CD4-positive, alpha-beta T cell (primary cell): ENCODE results near the gene PAPLN. TPM values are rescaled to one million over a fixed set of nuclear protein-coding genes. Genes with fewer than 3 reads are reported as not detected.

Source experiments
- ATAC-seq: fragments of 200-7000 bp; cut with Tn5 transposase; one replicate; pipeline ENCODE4 v1.10.0; 2022; ENCODE audit warnings: mild to moderate bottlenecking; ENCODE audit not compliant: poor library complexity
- CTCF ChIA-PET: fragments of 350-600 bp; sonication (Branson Sonifier 250); formaldehyde crosslinking; loops from one replicate; lab custom pipeline; 2021; ENCODE audit warnings: antibody characterized with exemption, inconsistent platforms; lab: Charles Lee
- POLR2A ChIA-PET: fragments of 350-600 bp; sonication (Branson Sonifier 250); formaldehyde crosslinking; loops from one replicate; lab custom pipeline; 2021; ENCODE audit warnings: antibody characterized with exemption, inconsistent platforms; lab: Charles Lee
- DNase-seq, 14 experiments: peaks; one replicate each; pipeline ENCODE4 v3.0.0-alpha.2; 2013 to 2020; ENCODE audit warnings: mixed read lengths in 2 of 14
- H3K27ac ChIP-seq, 2 donors: one replicate each; pipeline versions ENCODE4 v1.5.1 to v1.7.0; 2013; ENCODE audit warnings: low read length in 2 of 2, low read depth in 1 of 2, mild to moderate bottlenecking in 1 of 2
- H3K27me3 ChIP-seq, 2 experiments: 1 replicate in 1 of 2; 2 replicates in 1 of 2; pipeline versions ENCODE4 v1.6.1 to v1.7.0; 2013; ENCODE audit warnings: low read length in 2 of 2, control low read depth in 1 of 2, mild to moderate bottlenecking in 1 of 2, moderate library complexity in 1 of 2; ENCODE audit not compliant: insufficient read depth in 2 of 2, control insufficient read depth in 1 of 2
- H3K36me3 ChIP-seq: one replicate; pipeline ENCODE4 v1.6.1; 2013; ENCODE audit warnings: low read length, control low read depth; ENCODE audit not compliant: insufficient read depth
- H3K4me1 ChIP-seq: one replicate; pipeline ENCODE4 v1.6.1; 2013; ENCODE audit warnings: low read length, control low read depth; ENCODE audit not compliant: insufficient read depth
- H3K4me3 ChIP-seq: one replicate; pipeline ENCODE4 v1.5.1; 2013; ENCODE audit warnings: mild to moderate bottlenecking, low read length, moderate library complexity
- H3K9me3 ChIP-seq, 2 experiments: 1 replicate in 1 of 2; 2 replicates in 1 of 2; pipeline versions ENCODE4 v1.6.1 to v1.7.0; 2013; ENCODE audit warnings: low read length in 2 of 2, mild to moderate bottlenecking in 2 of 2, control low read depth in 1 of 2, moderate library complexity in 1 of 2; ENCODE audit not compliant: control insufficient read depth in 1 of 2, insufficient read depth in 1 of 2
- H3K27ac Mint-ChIP-seq: one replicate; pipeline ENCODE4 v1.8.0; 2020; ENCODE audit warnings: mixed read lengths
- H3K27me3 Mint-ChIP-seq: one replicate; pipeline ENCODE4 v1.8.0; 2021; ENCODE audit warnings: mixed read lengths
- H3K36me3 Mint-ChIP-seq: one replicate; pipeline ENCODE4 v1.8.0; 2021; ENCODE audit warnings: low read depth, mixed read lengths
- H3K4me1 Mint-ChIP-seq: one replicate; pipeline ENCODE4 v1.8.0; 2021; ENCODE audit warnings: low read depth, mixed read lengths
- H3K4me3 Mint-ChIP-seq: one replicate; pipeline ENCODE4 v1.8.0; 2020; ENCODE audit warnings: mild to moderate bottlenecking, mixed read lengths
- H3K9me3 Mint-ChIP-seq: one replicate; pipeline ENCODE4 v1.8.0; 2020; ENCODE audit warnings: mixed read lengths
- intact Hi-C, 2 experiments: fragments of 100-400 bp; cut with DNase I in 1 of 2; cut with micrococcal nuclease in 1 of 2; formaldehyde crosslinking; loops; one replicate each; pipeline versions ENCODE4 v1.15.1 to v1.9.0; 2023 to 2025; cut with DNase I, micrococcal nuclease
- total RNA-seq, 174 experiments: library from RNA in 2 of 174; stranded (reverse) in 2 of 174; gene quantifications; one replicate each; pipeline ENCODE4 v1.2.3 and lab custom pipeline; 2021 to 2026
- TF ChIP-seq, protein P1 (sequence below): fragments of 200-600 bp; IDR thresholded peaks from one replicate; pipeline ENCODE4 v1.8.0; 2022; ENCODE audit warnings: antibody characterized with exemption, mild to moderate bottlenecking

Gene PAPLN
- total RNA-seq, 2 experiments from 2014 or later = 0.05 to 0.14 TPM

DNA sequence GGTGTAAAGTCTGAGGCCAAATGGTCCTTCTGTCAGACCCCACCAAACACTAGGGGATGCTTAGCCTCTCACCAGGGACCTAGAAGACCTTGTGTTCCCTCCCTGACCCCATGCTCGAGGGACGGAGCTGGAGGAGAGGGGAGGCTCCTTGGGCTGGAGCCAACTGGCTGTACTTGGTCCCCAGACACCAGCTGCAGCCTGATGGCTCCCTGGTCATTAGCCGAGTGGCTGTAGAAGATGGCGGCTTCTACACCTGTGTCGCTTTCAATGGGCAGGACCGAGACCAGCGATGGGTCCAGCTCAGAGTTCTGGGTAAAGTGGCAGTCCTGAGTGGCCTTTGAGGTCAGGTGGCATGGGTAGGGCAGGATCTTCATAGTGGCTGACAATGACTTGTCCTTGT, 29.0 kb downstream of the PAPLN start:
- TF ChIP-seq, protein P1, sequence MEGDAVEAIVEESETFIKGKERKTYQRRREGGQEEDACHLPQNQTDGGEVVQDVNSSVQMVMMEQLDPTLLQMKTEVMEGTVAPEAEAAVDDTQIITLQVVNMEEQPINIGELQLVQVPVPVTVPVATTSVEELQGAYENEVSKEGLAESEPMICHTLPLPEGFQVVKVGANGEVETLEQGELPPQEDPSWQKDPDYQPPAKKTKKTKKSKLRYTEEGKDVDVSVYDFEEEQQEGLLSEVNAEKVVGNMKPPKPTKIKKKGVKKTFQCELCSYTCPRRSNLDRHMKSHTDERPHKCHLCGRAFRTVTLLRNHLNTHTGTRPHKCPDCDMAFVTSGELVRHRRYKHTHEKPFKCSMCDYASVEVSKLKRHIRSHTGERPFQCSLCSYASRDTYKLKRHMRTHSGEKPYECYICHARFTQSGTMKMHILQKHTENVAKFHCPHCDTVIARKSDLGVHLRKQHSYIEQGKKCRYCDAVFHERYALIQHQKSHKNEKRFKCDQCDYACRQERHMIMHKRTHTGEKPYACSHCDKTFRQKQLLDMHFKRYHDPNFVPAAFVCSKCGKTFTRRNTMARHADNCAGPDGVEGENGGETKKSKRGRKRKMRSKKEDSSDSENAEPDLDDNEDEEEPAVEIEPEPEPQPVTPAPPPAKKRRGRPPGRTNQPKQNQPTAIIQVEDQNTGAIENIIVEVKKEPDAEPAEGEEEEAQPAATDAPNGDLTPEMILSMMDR = no peak
- Histone ChIP-seq H3K36me3 (no peaks in the 10 kb centered on the region), H3K27ac (no peak overlapping the region), H3K27me3 (peaks cover 0 to 2% of the 10 kb centered on the region in 2 experiments), H3K4me1 (peaks cover 10% of the 10 kb centered on the region), H3K4me3 (no peak overlapping the region), H3K9me3 (no peaks in the 10 kb centered on the region)
- peaks cover 18% of the 10 kb centered on the region for H3K27me3 Mint-ChIP-seq
- ATAC-seq (no peak), DNase-seq (no peak)
- no peak overlapping the region for H3K27ac Mint-ChIP-seq
- H3K4me1 Mint-ChIP-seq = peaks cover 12% of the 10 kb centered on the region
- H3K36me3 Mint-ChIP-seq = no peaks in the 10 kb centered on the region
- CTCF ChIA-PET = no interaction called here
- intact Hi-C loops = no loop called here
- H3K4me3 Mint-ChIP-seq = no peak overlapping the region
- POLR2A ChIA-PET = no interaction called here
- H3K9me3 Mint-ChIP-seq = no peaks in the 10 kb centered on the region

DNA sequence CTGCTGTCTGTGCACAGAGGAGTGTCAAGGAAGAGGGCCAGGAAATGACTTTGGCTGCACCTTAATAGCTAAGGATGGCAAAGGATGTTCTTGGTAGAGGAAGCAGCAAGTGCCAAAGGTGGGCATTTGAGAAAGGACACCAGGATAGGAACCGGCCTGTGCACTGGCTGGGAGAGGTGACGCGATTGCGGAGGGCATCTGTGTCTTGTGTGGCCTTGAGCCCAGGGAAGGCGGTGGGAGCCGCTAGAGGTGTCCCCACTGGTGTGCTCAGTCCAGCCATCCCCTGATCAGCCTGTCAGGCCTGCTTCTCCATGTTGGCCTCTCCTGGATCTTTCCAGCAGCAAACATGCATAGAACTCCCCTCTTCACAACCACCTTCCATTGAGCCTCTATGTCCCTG, 30.2 kb downstream of the PAPLN start:
- TF ChIP-seq, protein P1 = no peak
- ChIA-PET CTCF (no interaction called here), POLR2A (no interaction called here)
- Mint-ChIP-seq H3K4me1 (peaks cover 12% of the 10 kb centered on the region), H3K36me3 (no peaks in the 10 kb centered on the region), H3K4me3 (no peak overlapping the region), H3K27ac (no peak overlapping the region), H3K27me3 (peaks cover 18% of the 10 kb centered on the region), H3K9me3 (no peaks in the 10 kb centered on the region)
- Histone ChIP-seq H3K4me3 (no peak overlapping the region), H3K27ac (no peak overlapping the region), H3K27me3 (peaks cover 0 to 2% of the 10 kb centered on the region in 2 experiments), H3K4me1 (peaks cover 10% of the 10 kb centered on the region), H3K9me3 (no peaks in the 10 kb centered on the region), H3K36me3 (no peaks in the 10 kb centered on the region)
- no peak for DNase-seq
- no peak for ATAC-seq
- intact Hi-C loops = no loop called here

DNA sequence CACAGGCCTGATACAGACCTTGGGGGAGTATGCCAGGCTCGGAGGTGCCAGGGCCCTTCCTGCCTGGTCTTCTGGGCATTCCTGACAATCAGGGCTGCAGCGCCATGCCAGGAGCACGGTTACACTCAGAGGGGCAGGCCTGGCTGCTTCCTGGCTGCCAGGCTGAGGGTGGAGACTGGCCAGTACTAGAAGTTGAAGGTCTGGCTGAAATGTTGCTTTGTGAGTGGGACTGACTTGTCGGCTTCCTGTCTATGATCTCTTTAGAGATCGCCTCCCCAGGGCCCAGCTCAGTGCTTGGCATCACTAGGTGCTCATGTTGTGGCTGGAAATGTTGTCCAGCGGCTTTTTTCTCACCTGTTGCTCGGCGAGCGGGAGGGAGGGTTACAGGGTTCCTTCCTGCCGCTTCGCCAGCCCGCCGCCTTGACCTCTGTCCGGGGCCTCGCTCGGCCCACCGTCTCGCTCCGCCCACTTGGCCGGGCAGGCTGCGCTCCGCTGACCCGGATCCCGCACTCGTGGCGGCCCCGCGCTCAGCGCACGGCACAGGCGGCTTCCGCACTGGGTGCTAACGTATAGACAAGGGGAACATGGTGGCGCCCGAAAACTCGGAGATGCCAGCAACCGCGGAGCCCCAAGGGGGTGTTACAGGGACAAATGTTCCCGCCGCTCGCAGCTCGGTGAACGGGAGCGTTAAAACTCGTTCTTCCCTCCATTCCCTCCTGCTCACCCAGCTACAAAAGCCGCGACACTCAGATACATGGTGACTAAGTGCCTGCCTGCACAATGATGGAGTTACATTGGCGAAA, 32.6 kb downstream of the PAPLN start:
- intact Hi-C loops = no loop called here
- H3K4me1 ChIP-seq = peaks cover 10% of the 10 kb centered on the region
- H3K9me3 ChIP-seq = no peaks in the 10 kb centered on the region
- H3K36me3 Mint-ChIP-seq = no peaks in the 10 kb centered on the region
- H3K9me3 Mint-ChIP-seq = no peaks in the 10 kb centered on the region
- peak overlapping the region; percentile 5 for H3K4me3 ChIP-seq
- DNase-seq (peak in 2 of 14 experiments; percentile 2 to 8), ATAC-seq (peak; percentile 32)
- POLR2A ChIA-PET = no interaction called here
- TF ChIP-seq, protein P1 = no peak
- peaks cover 13% of the 10 kb centered on the region for H3K27me3 Mint-ChIP-seq
- CTCF ChIA-PET = no interaction called here
- H3K36me3 ChIP-seq = peaks cover 13% of the 10 kb centered on the region
- H3K4me3 Mint-ChIP-seq = peak overlapping the region; percentile 14
- no peak overlapping the region for H3K27ac Mint-ChIP-seq
- H3K4me1 Mint-ChIP-seq = peaks cover 12% of the 10 kb centered on the region
- H3K27ac ChIP-seq = no peak overlapping the region
- H3K27me3 ChIP-seq = no peaks in the 10 kb centered on the region
